CD4-positive, alpha-beta T cell treated with Interleukin-15 for 1 hour (primary cell): ENCODE results near the gene RALGPS1.

Experiments
- DNase-seq: peaks from one replicate; pipeline ENCODE4 v3.0.0-alpha.2; 2020

The RALGPS1 gene

GRCh38 chr9:126914458-126915280 lies at the start of gene RALGPS1:
RALGPS1 (plus strand) TSS chr9:126914782; CDS start chr9:126962290, 47,508 bp downstream.
- DNase-seq = peak; percentile 94

- DNase-seq = no peak
Observed at GRCh38 chr9:126869368-126869767, 45.2 kb upstream of the RALGPS1 start.

GRCh38 chr9:126872516-126872915 lies 42.1 kb upstream of the RALGPS1 start:
- no peak for DNase-seq

GRCh38 chr9:126874546-126875314 lies 39.9 kb upstream of the RALGPS1 start:
- no peak for DNase-seq

- no peak for DNase-seq
Observed at GRCh38 chr9:126875756-126876510, 38.6 kb upstream of the RALGPS1 start.

- DNase-seq = no peak
Observed at GRCh38 chr9:126876531-126876930, 38.1 kb upstream of the RALGPS1 start.

GRCh38 chr9:126877418-126877817 lies 37.2 kb upstream of the RALGPS1 start:
- no peak for DNase-seq

GRCh38 chr9:126879288-126879687 lies 35.3 kb upstream of the RALGPS1 start:
- DNase-seq = no peak

GRCh38 chr9:126880226-126880946 lies 34.2 kb upstream of the RALGPS1 start:
- no peak for DNase-seq

GRCh38 chr9:126880947-126881332 lies 33.6 kb upstream of the RALGPS1 start:
- DNase-seq = no peak

GRCh38 chr9:126882746-126883145 lies 31.8 kb upstream of the RALGPS1 start:
- DNase-seq = no peak

GRCh38 chr9:126883636-126884035 lies 30.9 kb upstream of the RALGPS1 start:
- no peak for DNase-seq

GRCh38 chr9:126885131-126885641 lies 29.4 kb upstream of the RALGPS1 start:
- no peak for DNase-seq

GRCh38 chr9:126886034-126886822 lies 28.4 kb upstream of the RALGPS1 start:
- DNase-seq = no peak

- DNase-seq = no peak
Observed at GRCh38 chr9:126886897-126887296, 27.7 kb upstream of the RALGPS1 start.

- no peak for DNase-seq
Observed at GRCh38 chr9:126891676-126892075, 22.9 kb upstream of the RALGPS1 start.

- no peak for DNase-seq
Observed at GRCh38 chr9:126893079-126893478, 21.5 kb upstream of the RALGPS1 start.

- no peak for DNase-seq
Observed at GRCh38 chr9:126894052-126894603, 20.5 kb upstream of the RALGPS1 start.

- DNase-seq = no peak
Observed at GRCh38 chr9:126902210-126902609, 12.4 kb upstream of the RALGPS1 start.

GRCh38 chr9:126904586-126904985 lies 10.0 kb upstream of the RALGPS1 start:
- DNase-seq = no peak

GRCh38 chr9:126906091-126906490 lies 8.5 kb upstream of the RALGPS1 start:
- DNase-seq = no peak
